ENCODE measurements around the gene CCNK. TPM values are rescaled to one million over a fixed set of nuclear protein-coding genes. Genes with fewer than 3 reads are reported as not detected.

The CCNK gene
- total RNA-seq, 1 experiment from 2014 or later = 80.1 TPM

DNA sequence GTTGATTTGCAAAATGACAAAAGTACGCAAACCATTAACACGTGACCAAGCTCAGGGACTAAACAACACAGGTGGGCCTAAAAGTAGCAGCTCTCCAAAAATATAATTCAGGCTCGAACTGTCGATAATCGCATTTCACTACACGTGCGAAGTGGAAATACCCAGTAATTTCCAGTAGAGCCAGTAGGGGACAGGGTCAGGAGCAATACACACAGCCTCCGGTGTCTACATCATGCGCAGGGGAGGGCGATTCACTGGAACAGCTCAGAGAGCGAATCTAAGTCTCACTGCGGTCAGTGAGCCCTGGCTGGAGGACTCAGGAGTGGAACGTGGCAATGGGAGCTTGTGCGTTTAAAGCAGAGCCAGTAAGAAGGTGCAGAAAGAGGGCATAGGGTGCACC, 40.9 kb upstream of the CCNK start:
- Histone ChIP-seq H3K79me2 (ENCODE audit: insufficient read depth, low read length) (no peaks in the 10 kb centered on the region), H4K91ac (ENCODE audit: insufficient read length, low read depth, low read length) (no peak overlapping the region), H3K9me3 (ENCODE audit: control insufficient read depth, low read depth, low read length) (no peaks in the 10 kb centered on the region), H3K27ac (ENCODE audit: insufficient read length, low read depth, low read length) (no peak overlapping the region), H3K79me1 (ENCODE audit: insufficient read depth, low read depth, low read length, poor library complexity, severe bottlenecking) (no peaks in the 10 kb centered on the region), H3K27me3 (ENCODE audit: insufficient read depth, low read length) (no peaks in the 10 kb centered on the region), H4K5ac (ENCODE audit: insufficient read length, low read depth, low read length) (no peak overlapping the region), H3K4ac (ENCODE audit: low read depth, low read length) (no peak overlapping the region), H2BK12ac (ENCODE audit: insufficient read length, low read depth, low read length) (no peak overlapping the region), H3K23me2 (ENCODE audit: insufficient read length, low read depth, low read length, poor library complexity, severe bottlenecking) (no peaks in the 10 kb centered on the region), H3K9ac (ENCODE audit: extremely low read depth, insufficient read length, low read length) (no peak overlapping the region), H2BK20ac (ENCODE audit: low read depth, low read length, poor library complexity, severe bottlenecking) (no peak overlapping the region), H2BK5ac (ENCODE audit: insufficient read length, low read length) (no peak overlapping the region), H3K4me2 (ENCODE audit: insufficient read depth, insufficient read length, low read length) (no peak overlapping the region), H3T11ph (ENCODE audit: low read length) (no peak overlapping the region), H3K18ac (ENCODE audit: insufficient read length, low read depth, low read length) (no peak overlapping the region), H3K56ac (ENCODE audit: insufficient read length, low read depth, low read length) (no peak overlapping the region), H4K8ac (replicated peaks; ENCODE audit: insufficient read length, low read depth, low read length) (no peak overlapping the region), H3K14ac (ENCODE audit: insufficient read depth, low read length) (no peak overlapping the region), H3K23ac (ENCODE audit: insufficient read length, low read depth, low read length) (no peak overlapping the region), H2AFZ (ENCODE audit: low read length) (no peak overlapping the region), H3K4me1 (ENCODE audit: insufficient read depth, low read length) (no peaks in the 10 kb centered on the region), H2AK5ac (ENCODE audit: insufficient read length, low read length) (no peak overlapping the region), H4K20me1 (ENCODE audit: control insufficient read depth, insufficient read depth, insufficient read length) (no peaks in the 10 kb centered on the region), H2BK120ac (ENCODE audit: low read depth, low read length, poor library complexity, severe bottlenecking) (no peak overlapping the region), H2BK15ac (ENCODE audit: low read depth, low read length) (no peak overlapping the region)
- H3K36me3 Mint-ChIP-seq (ENCODE audit: insufficient read depth in 1 of 3, low read depth in 3 of 3) = peaks cover 13 to 37% (median 32%) of the 10 kb centered on the region in 3 experiments
- TF ChIP-seq, protein P1, sequence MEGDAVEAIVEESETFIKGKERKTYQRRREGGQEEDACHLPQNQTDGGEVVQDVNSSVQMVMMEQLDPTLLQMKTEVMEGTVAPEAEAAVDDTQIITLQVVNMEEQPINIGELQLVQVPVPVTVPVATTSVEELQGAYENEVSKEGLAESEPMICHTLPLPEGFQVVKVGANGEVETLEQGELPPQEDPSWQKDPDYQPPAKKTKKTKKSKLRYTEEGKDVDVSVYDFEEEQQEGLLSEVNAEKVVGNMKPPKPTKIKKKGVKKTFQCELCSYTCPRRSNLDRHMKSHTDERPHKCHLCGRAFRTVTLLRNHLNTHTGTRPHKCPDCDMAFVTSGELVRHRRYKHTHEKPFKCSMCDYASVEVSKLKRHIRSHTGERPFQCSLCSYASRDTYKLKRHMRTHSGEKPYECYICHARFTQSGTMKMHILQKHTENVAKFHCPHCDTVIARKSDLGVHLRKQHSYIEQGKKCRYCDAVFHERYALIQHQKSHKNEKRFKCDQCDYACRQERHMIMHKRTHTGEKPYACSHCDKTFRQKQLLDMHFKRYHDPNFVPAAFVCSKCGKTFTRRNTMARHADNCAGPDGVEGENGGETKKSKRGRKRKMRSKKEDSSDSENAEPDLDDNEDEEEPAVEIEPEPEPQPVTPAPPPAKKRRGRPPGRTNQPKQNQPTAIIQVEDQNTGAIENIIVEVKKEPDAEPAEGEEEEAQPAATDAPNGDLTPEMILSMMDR (conservative IDR thresholded peaks at IDR 0.05) = peak; percentile 27; the same call in 1 of the 3 replicates
- peaks cover 5 to 6% of the 10 kb centered on the region in 2 experiments for H3K4me1 Mint-ChIP-seq
- no CpG with 5 or more reads among the region's 14 CpGs for WGBS (ENCODE audit: extremely low coverage, insufficient read length, low lambda C conversion rate)
- H3K9me3 Mint-ChIP-seq = no peaks in the 10 kb centered on the region
- no peak for DNase-seq
- H3K27me3 Mint-ChIP-seq (ENCODE audit: low read depth) = no peaks in the 10 kb centered on the region
- H3K27ac Mint-ChIP-seq = peak overlapping the region in 1 of 3 experiments; percentile 63; a peak in 2 of 7 replicates
- no peak overlapping the region for H3K4me3 Mint-ChIP-seq
